ENCODE measurements around the gene TPCN2.

- TF ChIP-seq CTCF (IDR thresholded peaks at IDR 0.05; ENCODE audit: borderline replicate concordance, extremely low read depth, low read length, poor library complexity, severe bottlenecking) (no peak), EZH2 (IDR thresholded peaks at IDR 0.05; ENCODE audit: borderline replicate concordance, low read depth, low read length, severe bottlenecking) (no peak)
Measured at GRCh38 chr11:69053546-69054396, 5.0 kb downstream of the TPCN2 start.

Measured in DND-41 (cell line).